ENCODE measurements around the gene SCN1B. TPM values are rescaled to one million over a fixed set of nuclear protein-coding genes. Genes with fewer than 3 reads are reported as not detected.

The SCN1B gene
- total and polyA plus RNA-seq, 2 of the 13 experiments (the other 11 are each of a cell fraction or from before 2014, with no cell fraction given): 2.7 to 20.1 TPM

DNA sequence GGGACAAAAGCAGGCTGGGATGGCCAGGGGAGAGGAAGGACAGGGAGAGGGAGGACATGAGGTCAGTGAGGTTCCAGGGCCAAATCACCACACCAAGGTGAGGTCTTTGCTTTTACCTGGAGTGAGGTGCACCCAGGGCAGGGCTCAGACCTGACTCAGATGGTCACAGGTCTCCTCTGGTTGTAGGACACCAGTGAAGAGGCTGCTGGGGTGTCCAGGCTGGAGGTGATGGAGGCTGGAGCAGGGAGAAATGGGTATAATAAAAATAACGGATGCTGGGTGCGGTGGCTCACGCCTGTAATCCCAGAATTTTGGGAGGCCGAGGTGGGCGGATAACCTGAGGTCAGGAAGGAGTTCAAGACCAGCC is 23.3 kb upstream of the SCN1B start (continued):
- no peak for TF ChIP-seq ZNF709 (CRISPR knock-in tag; IDR thresholded peaks at IDR 0.05)
- TF ChIP-seq ZNF569 (CRISPR knock-in tag; IDR thresholded peaks at IDR 0.05; ENCODE audit: borderline replicate concordance): no peak
- TF ChIP-seq FOXM1 (CRISPR knock-in tag; IDR thresholded peaks at IDR 0.05): no peak
- TF ChIP-seq, protein P1, sequence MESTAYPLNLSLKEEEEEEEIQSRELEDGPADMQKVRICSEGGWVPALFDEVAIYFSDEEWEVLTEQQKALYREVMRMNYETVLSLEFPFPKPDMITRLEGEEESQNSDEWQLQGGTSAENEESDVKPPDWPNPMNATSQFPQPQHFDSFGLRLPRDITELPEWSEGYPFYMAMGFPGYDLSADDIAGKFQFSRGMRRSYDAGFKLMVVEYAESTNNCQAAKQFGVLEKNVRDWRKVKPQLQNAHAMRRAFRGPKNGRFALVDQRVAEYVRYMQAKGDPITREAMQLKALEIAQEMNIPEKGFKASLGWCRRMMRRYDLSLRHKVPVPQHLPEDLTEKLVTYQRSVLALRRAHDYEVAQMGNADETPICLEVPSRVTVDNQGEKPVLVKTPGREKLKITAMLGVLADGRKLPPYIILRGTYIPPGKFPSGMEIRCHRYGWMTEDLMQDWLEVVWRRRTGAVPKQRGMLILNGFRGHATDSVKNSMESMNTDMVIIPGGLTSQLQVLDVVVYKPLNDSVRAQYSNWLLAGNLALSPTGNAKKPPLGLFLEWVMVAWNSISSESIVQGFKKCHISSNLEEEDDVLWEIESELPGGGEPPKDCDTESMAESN (CRISPR knock-in tag; conservative IDR thresholded peaks at IDR 0.05): no peak
- TF ChIP-seq CBX5 (CRISPR knock-in tag; IDR thresholded peaks at IDR 0.05; ENCODE audit: borderline replicate concordance): no peak
- TF ChIP-seq, protein P2, sequence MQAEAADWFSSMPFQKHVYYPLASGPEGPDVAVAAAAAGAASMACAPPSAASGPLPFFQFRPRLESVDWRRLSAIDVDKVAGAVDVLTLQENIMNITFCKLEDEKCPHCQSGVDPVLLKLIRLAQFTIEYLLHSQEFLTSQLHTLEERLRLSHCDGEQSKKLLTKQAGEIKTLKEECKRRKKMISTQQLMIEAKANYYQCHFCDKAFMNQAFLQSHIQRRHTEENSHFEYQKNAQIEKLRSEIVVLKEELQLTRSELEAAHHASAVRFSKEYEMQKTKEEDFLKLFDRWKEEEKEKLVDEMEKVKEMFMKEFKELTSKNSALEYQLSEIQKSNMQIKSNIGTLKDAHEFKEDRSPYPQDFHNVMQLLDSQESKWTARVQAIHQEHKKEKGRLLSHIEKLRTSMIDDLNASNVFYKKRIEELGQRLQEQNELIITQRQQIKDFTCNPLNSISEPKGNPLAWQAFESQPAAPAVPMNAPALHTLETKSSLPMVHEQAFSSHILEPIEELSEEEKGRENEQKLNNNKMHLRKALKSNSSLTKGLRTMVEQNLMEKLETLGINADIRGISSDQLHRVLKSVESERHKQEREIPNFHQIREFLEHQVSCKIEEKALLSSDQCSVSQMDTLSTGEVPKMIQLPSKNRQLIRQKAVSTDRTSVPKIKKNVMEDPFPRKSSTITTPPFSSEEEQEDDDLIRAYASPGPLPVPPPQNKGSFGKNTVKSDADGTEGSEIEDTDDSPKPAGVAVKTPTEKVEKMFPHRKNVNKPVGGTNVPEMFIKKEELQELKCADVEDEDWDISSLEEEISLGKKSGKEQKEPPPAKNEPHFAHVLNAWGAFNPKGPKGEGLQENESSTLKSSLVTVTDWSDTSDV (CRISPR knock-in tag; IDR thresholded peaks at IDR 0.05): no peak
- no peak for TF ChIP-seq ZNF382 (CRISPR knock-in tag; IDR thresholded peaks at IDR 0.05; ENCODE audit: borderline replicate concordance)
- TF ChIP-seq ZNF878 (CRISPR knock-in tag; IDR thresholded peaks at IDR 0.05): no peak
- TF ChIP-seq, protein P3, sequence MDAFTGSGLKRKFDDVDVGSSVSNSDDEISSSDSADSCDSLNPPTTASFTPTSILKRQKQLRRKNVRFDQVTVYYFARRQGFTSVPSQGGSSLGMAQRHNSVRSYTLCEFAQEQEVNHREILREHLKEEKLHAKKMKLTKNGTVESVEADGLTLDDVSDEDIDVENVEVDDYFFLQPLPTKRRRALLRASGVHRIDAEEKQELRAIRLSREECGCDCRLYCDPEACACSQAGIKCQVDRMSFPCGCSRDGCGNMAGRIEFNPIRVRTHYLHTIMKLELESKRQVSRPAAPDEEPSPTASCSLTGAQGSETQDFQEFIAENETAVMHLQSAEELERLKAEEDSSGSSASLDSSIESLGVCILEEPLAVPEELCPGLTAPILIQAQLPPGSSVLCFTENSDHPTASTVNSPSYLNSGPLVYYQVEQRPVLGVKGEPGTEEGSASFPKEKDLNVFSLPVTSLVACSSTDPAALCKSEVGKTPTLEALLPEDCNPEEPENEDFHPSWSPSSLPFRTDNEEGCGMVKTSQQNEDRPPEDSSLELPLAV (CRISPR knock-in tag; conservative IDR thresholded peaks at IDR 0.05; ENCODE audit: low read depth): no peak
- TF ChIP-seq, protein P4, sequence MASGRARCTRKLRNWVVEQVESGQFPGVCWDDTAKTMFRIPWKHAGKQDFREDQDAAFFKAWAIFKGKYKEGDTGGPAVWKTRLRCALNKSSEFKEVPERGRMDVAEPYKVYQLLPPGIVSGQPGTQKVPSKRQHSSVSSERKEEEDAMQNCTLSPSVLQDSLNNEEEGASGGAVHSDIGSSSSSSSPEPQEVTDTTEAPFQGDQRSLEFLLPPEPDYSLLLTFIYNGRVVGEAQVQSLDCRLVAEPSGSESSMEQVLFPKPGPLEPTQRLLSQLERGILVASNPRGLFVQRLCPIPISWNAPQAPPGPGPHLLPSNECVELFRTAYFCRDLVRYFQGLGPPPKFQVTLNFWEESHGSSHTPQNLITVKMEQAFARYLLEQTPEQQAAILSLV (CRISPR knock-in tag; IDR thresholded peaks at IDR 0.05; ENCODE audit: borderline replicate concordance): peak; percentile 16; the same call in 1 of the 2 replicates
- TF ChIP-seq, protein P5, sequence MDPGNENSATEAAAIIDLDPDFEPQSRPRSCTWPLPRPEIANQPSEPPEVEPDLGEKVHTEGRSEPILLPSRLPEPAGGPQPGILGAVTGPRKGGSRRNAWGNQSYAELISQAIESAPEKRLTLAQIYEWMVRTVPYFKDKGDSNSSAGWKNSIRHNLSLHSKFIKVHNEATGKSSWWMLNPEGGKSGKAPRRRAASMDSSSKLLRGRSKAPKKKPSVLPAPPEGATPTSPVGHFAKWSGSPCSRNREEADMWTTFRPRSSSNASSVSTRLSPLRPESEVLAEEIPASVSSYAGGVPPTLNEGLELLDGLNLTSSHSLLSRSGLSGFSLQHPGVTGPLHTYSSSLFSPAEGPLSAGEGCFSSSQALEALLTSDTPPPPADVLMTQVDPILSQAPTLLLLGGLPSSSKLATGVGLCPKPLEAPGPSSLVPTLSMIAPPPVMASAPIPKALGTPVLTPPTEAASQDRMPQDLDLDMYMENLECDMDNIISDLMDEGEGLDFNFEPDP (CRISPR knock-in tag; conservative IDR thresholded peaks at IDR 0.05): no peak
- TF ChIP-seq, protein P6, sequence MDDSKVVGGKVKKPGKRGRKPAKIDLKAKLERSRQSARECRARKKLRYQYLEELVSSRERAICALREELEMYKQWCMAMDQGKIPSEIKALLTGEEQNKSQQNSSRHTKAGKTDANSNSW (CRISPR knock-in tag; IDR thresholded peaks at IDR 0.05; ENCODE audit: borderline replicate concordance): no peak
- no peak for TF ChIP-seq ZBTB21 (CRISPR knock-in tag; IDR thresholded peaks at IDR 0.05)
- TF ChIP-seq, protein P7, sequence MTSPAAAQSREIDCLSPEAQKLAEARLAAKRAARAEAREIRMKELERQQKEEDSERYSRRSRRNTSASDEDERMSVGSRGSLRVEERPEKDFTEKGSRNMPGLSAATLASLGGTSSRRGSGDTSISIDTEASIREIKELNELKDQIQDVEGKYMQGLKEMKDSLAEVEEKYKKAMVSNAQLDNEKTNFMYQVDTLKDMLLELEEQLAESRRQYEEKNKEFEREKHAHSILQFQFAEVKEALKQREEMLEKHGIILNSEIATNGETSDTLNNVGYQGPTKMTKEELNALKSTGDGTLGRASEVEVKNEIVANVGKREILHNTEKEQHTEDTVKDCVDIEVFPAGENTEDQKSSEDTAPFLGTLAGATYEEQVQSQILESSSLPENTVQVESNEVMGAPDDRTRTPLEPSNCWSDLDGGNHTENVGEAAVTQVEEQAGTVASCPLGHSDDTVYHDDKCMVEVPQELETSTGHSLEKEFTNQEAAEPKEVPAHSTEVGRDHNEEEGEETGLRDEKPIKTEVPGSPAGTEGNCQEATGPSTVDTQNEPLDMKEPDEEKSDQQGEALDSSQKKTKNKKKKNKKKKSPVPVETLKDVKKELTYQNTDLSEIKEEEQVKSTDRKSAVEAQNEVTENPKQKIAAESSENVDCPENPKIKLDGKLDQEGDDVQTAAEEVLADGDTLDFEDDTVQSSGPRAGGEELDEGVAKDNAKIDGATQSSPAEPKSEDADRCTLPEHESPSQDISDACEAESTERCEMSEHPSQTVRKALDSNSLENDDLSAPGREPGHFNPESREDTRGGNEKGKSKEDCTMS (CRISPR knock-in tag; conservative IDR thresholded peaks at IDR 0.05): no peak
- no peak for TF ChIP-seq U2AF1 (optimal IDR thresholded peaks at IDR 0.05; ENCODE audit: low read depth, low read length)
